K562 (cell line): ENCODE data around the gene DPCD. TPM values are rescaled to one million over a fixed set of nuclear protein-coding genes. Genes with fewer than 3 reads are reported as not detected.

Source experiments
- BACH1 ChIP-seq: fragments of 200-800 bp; sonication (Bioruptor generic); IDR thresholded peaks from 2 replicates; pipeline ENCODE4 v1.6.1; 2016; ENCODE audit warnings: missing genetic modification characterization, missing compliant biosample characterization
- C11orf30 ChIP-seq: fragments of 450-650 bp; IDR thresholded peaks from 2 replicates; pipeline ENCODE4 v1.6.1; 2016; ENCODE audit warnings: low read depth, mild to moderate bottlenecking
- CTBP1 ChIP-seq: fragments of 450-650 bp; IDR thresholded peaks from 2 replicates; pipeline ENCODE4 v1.6.1; 2016; ENCODE audit warnings: borderline replicate concordance
- GATA2 ChIP-seq: sonication (generic); formaldehyde crosslinking; IDR thresholded peaks from 2 replicates; pipeline ENCODE4 v1.4.0; 2020; ENCODE audit warnings: mild to moderate bottlenecking, missing genetic modification reagents
- JUND ChIP-seq, 2 experiments: IDR thresholded peaks; 2 replicates in 1 of 2; 3 replicates in 1 of 2; pipeline ENCODE4 v1.6.1; 2011; ENCODE audit warnings: borderline replicate concordance in 2 of 2, low read depth in 2 of 2, low read length in 2 of 2, improper control_type of control experiment in 1 of 2, missing biosample characterization in 1 of 2, missing genetic modification characterization in 1 of 2, missing genetic modification reagents in 1 of 2
- MAFK ChIP-seq: IDR thresholded peaks from 2 replicates; pipeline ENCODE4 v1.6.1; 2011; ENCODE audit warnings: low read length, improper control_type of control experiment
- SMARCC2 ChIP-seq: fragments of 450-650 bp; IDR thresholded peaks from 2 replicates; pipeline ENCODE4 v1.6.1; 2017; ENCODE audit warnings: antibody characterized with exemption, moderate library complexity, mild to moderate bottlenecking, low read depth
- SNIP1 ChIP-seq: fragments of 450-650 bp; IDR thresholded peaks from 2 replicates; pipeline ENCODE4 v1.7.1; 2017; ENCODE audit warnings: low read depth, mild to moderate bottlenecking
- TAF1 ChIP-seq: IDR thresholded peaks from 2 replicates; pipeline ENCODE4 v1.6.1; 2011; ENCODE audit warnings: mild to moderate bottlenecking, low read length, moderate library complexity; ENCODE audit not compliant: insufficient read depth, control insufficient read depth, severe bottlenecking; ENCODE audit errors: extremely low read depth
- ZBTB7A ChIP-seq: IDR thresholded peaks from 2 replicates; pipeline ENCODE4 v1.6.1; 2011; ENCODE audit warnings: low read depth, mild to moderate bottlenecking, low read length, moderate library complexity, borderline replicate concordance; ENCODE audit not compliant: control insufficient read depth
- ZNF316 ChIP-seq: fragments of 450-650 bp; IDR thresholded peaks from 2 replicates; pipeline ENCODE4 v1.6.1; 2016
- polyA plus RNA-seq, 8 experiments: library from polyadenylated mRNA; depleted of rRNA in 4 of 8; stranded (reverse) in 5 of 8; unstranded in 3 of 8; fragments of >200 nt; fragmentation: Nextera tagmentation in 2 of 8; fragmentation: Illumina TruSeq in 1 of 8; extraction: Ambion mirVana in 2 of 8; extraction: Trizol in 1 of 8; gene quantifications; 2 replicates each; pipeline versions ENCODE4 v1.2.1 to v1.2.3, GENCODE V29; 2011 to 2014; ENCODE audit warnings: inconsistent platforms in 1 of 8, missing spikeins in 1 of 8
- total RNA-seq, 7 experiments: library from RNA; depleted of rRNA in 6 of 7; stranded (reverse); fragments of >200 nt in 6 of 7; fragmentation: Illumina TruSeq in 2 of 7; extraction: Trizol in 2 of 7; gene quantifications; 2 replicates each; pipeline versions ENCODE4 v1.2.1 to v1.2.3, GENCODE V29; 2011 to 2021; ENCODE audit warnings: low replicate concordance in 1 of 7
- TF ChIP-seq, protein P1 (sequence below), 2 experiments: IDR thresholded peaks; 2 replicates each; pipeline ENCODE4 v1.6.1; 2011; ENCODE audit warnings: borderline replicate concordance in 1 of 2, control low read depth in 1 of 2, low read depth in 1 of 2, low read length in 1 of 2, mild to moderate bottlenecking in 1 of 2, mixed read lengths in 1 of 2, moderate library complexity in 1 of 2; ENCODE audit not compliant: insufficient read depth in 1 of 2, insufficient read length in 1 of 2, poor library complexity in 1 of 2, severe bottlenecking in 1 of 2; ENCODE audit errors: extremely low read depth in 1 of 2
- TF ChIP-seq, protein P2 (sequence below): IDR thresholded peaks from 3 replicates; pipeline ENCODE4 v1.6.1; 2011; ENCODE audit warnings: borderline replicate concordance, mild to moderate bottlenecking, moderate library complexity; ENCODE audit not compliant: insufficient read length; ENCODE audit errors: extremely low read depth

DPCD gene
- total and polyA plus RNA-seq, 9 of the 15 experiments (the other 6 are each of a cell fraction or from before 2014, with no cell fraction given) = 12.1 to 45.2 (median 20.0) TPM

DNA sequence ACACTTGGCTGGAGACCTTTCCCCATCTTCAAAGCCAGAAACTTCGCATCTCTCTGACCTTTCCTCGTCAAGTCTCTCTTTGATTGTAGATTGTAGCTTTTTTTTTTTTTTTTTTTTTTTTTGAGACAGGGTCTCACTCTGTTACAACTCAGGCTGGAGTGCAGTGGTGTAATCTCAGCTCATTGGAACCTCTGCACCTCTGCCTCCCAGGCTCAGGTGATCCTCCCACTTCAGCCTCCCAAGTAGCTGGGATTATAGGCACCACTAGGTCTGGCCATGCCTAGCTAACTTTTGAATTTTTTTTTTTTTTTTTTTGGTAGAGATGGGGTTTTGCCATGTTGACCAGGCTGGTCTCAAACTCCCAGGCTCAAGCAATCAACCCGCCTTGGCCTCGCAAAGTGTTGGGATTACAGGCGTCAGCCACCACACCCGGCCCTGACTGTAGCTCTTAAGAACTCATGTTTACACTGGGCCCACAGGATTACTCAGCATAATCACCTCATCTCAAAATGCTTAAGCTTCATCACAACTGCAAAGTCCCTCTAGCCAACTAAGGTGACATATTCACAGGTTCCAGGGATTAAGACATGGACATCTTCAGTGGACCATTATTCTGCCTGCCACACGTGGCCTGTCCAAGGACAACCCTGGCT, 11.8 kb upstream of the DPCD start (continued):
- TF ChIP-seq C11orf30 = peak; percentile 84
- peak; percentile 67; the same call in 1 of the 2 replicates for TF ChIP-seq SNIP1
- no peak for TF ChIP-seq JUND (IDR thresholded peaks at IDR 0.05; ENCODE audit: borderline replicate concordance, low read depth, low read length)
- TF ChIP-seq JUND (tag; IDR thresholded peaks at IDR 0.05; ENCODE audit: borderline replicate concordance, low read depth, low read length) = peak; percentile 16; the same call in 1 of the 3 replicates
- peak; percentile 67 for TF ChIP-seq MAFK
- TF ChIP-seq TAF1 = peak; percentile 5
- TF ChIP-seq CTBP1 = 0 out of 2 replicates have a peak, but pooled peaks have one; percentile 33
- TF ChIP-seq, protein P1, sequence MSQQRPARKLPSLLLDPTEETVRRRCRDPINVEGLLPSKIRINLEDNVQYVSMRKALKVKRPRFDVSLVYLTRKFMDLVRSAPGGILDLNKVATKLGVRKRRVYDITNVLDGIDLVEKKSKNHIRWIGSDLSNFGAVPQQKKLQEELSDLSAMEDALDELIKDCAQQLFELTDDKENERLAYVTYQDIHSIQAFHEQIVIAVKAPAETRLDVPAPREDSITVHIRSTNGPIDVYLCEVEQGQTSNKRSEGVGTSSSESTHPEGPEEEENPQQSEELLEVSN (IDR thresholded peaks at IDR 0.05; ENCODE audit: borderline replicate concordance in 1 of 2, extremely low read depth in 1 of 2, insufficient read depth in 1 of 2, insufficient read length in 1 of 2, low read depth in 1 of 2, low read length in 1 of 2, poor library complexity in 1 of 2, severe bottlenecking in 1 of 2) = peak in 1 of 2 experiments; percentile 60
- TF ChIP-seq, protein P2, sequence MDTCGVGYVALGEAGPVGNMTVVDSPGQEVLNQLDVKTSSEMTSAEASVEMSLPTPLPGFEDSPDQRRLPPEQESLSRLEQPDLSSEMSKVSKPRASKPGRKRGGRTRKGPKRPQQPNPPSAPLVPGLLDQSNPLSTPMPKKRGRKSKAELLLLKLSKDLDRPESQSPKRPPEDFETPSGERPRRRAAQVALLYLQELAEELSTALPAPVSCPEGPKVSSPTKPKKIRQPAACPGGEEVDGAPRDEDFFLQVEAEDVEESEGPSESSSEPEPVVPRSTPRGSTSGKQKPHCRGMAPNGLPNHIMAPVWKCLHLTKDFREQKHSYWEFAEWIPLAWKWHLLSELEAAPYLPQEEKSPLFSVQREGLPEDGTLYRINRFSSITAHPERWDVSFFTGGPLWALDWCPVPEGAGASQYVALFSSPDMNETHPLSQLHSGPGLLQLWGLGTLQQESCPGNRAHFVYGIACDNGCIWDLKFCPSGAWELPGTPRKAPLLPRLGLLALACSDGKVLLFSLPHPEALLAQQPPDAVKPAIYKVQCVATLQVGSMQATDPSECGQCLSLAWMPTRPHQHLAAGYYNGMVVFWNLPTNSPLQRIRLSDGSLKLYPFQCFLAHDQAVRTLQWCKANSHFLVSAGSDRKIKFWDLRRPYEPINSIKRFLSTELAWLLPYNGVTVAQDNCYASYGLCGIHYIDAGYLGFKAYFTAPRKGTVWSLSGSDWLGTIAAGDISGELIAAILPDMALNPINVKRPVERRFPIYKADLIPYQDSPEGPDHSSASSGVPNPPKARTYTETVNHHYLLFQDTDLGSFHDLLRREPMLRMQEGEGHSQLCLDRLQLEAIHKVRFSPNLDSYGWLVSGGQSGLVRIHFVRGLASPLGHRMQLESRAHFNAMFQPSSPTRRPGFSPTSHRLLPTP = no peak
- TF ChIP-seq ZNF316 = peak; percentile 90
- TF ChIP-seq SMARCC2 = peak; percentile 12; the same call in 1 of the 2 replicates
- TF ChIP-seq ZBTB7A = 0 out of 2 replicates have a peak, but pooled peaks have one; percentile 1
- TF ChIP-seq GATA2 (CRISPR knock-in tag) = no peak; the same call in 1 of the 2 replicates
- TF ChIP-seq BACH1 (tag) = 0 out of 2 replicates have a peak, but pooled peaks have one; percentile 48
